Natural killer cell (primary cell): ENCODE measurements around the gene BCAS3. TPM values are rescaled to one million over a fixed set of nuclear protein-coding genes. Genes with fewer than 3 reads are reported as not detected.

Experiments
- ATAC-seq, 3 donors: fragments of 150-1000 bp in 2 of 3; fragments of 200-7000 bp in 1 of 3; cut with Tn5 transposase; 1 replicate in 1 of 3; 2 replicates in 2 of 3; pipeline ENCODE4 v1.10.0; 2021; ENCODE audit warnings: mild to moderate bottlenecking in 2 of 3, moderate library complexity in 2 of 3
- DNase-seq, 2 donors: peaks; one replicate each; pipeline versions ENCODE4 v3.0.0 to v3.0.0-alpha.2; 2013 to 2021; ENCODE audit warnings: mixed read lengths in 1 of 2
- H3K27ac ChIP-seq: one replicate; pipeline ENCODE4 v1.5.1; 2013; ENCODE audit warnings: mild to moderate bottlenecking, low read length
- H3K27me3 ChIP-seq: one replicate; pipeline ENCODE4 v1.6.1; 2013; ENCODE audit warnings: low read length; ENCODE audit not compliant: control insufficient read depth, insufficient read depth
- H3K36me3 ChIP-seq: one replicate; pipeline ENCODE4 v1.6.1; 2013; ENCODE audit warnings: low read length; ENCODE audit not compliant: control insufficient read depth, insufficient read depth
- H3K4me1 ChIP-seq: one replicate; pipeline ENCODE4 v1.6.1; 2013; ENCODE audit warnings: low read length; ENCODE audit not compliant: control insufficient read depth, insufficient read depth
- H3K4me3 ChIP-seq: one replicate; pipeline ENCODE4 v1.5.1; 2013; ENCODE audit warnings: low read length
- H3K9me3 ChIP-seq: one replicate; pipeline ENCODE4 v1.6.1; 2013; ENCODE audit warnings: low read length; ENCODE audit not compliant: control insufficient read depth, insufficient read depth
- H3K27ac Mint-ChIP-seq, 2 donors: one replicate each; pipeline ENCODE4 v1.8.0; 2022; ENCODE audit warnings: mild to moderate bottlenecking in 2 of 2, mixed read lengths in 2 of 2, moderate library complexity in 1 of 2
- H3K27me3 Mint-ChIP-seq, 2 donors: one replicate each; pipeline ENCODE4 v1.8.0; 2022; ENCODE audit warnings: low read depth in 2 of 2, mixed read lengths in 2 of 2
- H3K36me3 Mint-ChIP-seq: one replicate; pipeline ENCODE4 v1.8.0; 2022; ENCODE audit warnings: mixed read lengths
- H3K4me1 Mint-ChIP-seq, 2 donors: one replicate each; pipeline ENCODE4 v1.8.0; 2022; ENCODE audit warnings: mixed read lengths in 2 of 2
- H3K4me3 Mint-ChIP-seq: one replicate; pipeline ENCODE4 v1.8.0; 2022; ENCODE audit warnings: mild to moderate bottlenecking, moderate library complexity, mixed read lengths
- H3K9me3 Mint-ChIP-seq, 2 donors: one replicate each; pipeline ENCODE4 v1.8.0; 2022; ENCODE audit warnings: mixed read lengths in 2 of 2
- CTCF ChIP-seq: fragments of 200-600 bp; IDR thresholded peaks from one replicate; pipeline ENCODE4 v1.8.0; 2022; ENCODE audit warnings: antibody characterized with exemption
- WGBS: methylation state at CpG from one replicate; pipeline ENCODE4 v1.1.7; 2013; ENCODE audit warnings: missing lambda C conversion rate; ENCODE audit not compliant: insufficient coverage; 5-methylcytosine and 5-hydroxymethylcytosine counted together
- intact Hi-C: fragments of 100-400 bp; cut with micrococcal nuclease; formaldehyde crosslinking; loops from one replicate; pipeline ENCODE4 v1.14.2; 2022
- total RNA-seq, 4 donors: library from RNA; stranded (reverse); fragments of 120-200 nt in 1 of 4; gene quantifications; one replicate each; pipeline versions ENCODE4 v1.2.3 to v1.2.4, GENCODE V29; 2013 to 2022

BCAS3 gene
- total RNA-seq, 3 donors from 2014 or later (not counting 1 experiment from before 2014, with no cell fraction given), result 60.5 to 87.8 (median 72.0) TPM

GRCh38 chr17:61064087-61064951 lies 386.7 kb downstream of the BCAS3 start:
- Histone ChIP-seq H3K27ac (no peak overlapping the region), H3K4me3 (no peak overlapping the region), H3K36me3 (no peaks in the 10 kb centered on the region), H3K9me3 (no peaks in the 10 kb centered on the region), H3K4me1 (no peaks in the 10 kb centered on the region), H3K27me3 (no peaks in the 10 kb centered on the region)
- TF ChIP-seq CTCF, result no peak
- no peaks in the 10 kb centered on the region for H3K9me3 Mint-ChIP-seq
- no peaks in the 10 kb centered on the region for H3K27me3 Mint-ChIP-seq
- H3K4me3 Mint-ChIP-seq, result no peak overlapping the region
- peak overlapping the region in 1 of 2 donors; percentile 45 for H3K27ac Mint-ChIP-seq
- DNase-seq (no peak), ATAC-seq (no peak)
- intact Hi-C loops, result no loop called here
- peaks cover 6 to 9% of the 10 kb centered on the region in 2 donors for H3K4me1 Mint-ChIP-seq
- 100% methylated on average over 1 of the region's 1 CpG for WGBS
- no peaks in the 10 kb centered on the region for H3K36me3 Mint-ChIP-seq

- H3K36me3 Mint-ChIP-seq, result no peaks in the 10 kb centered on the region
- H3K9me3 ChIP-seq, result no peaks in the 10 kb centered on the region
- H3K27ac ChIP-seq, result no peak overlapping the region
- TF ChIP-seq CTCF, result no peak
- intact Hi-C loops, result no loop called here
- H3K27ac Mint-ChIP-seq, result peak overlapping the region in 1 of 2 donors; percentile 22
- no peaks in the 10 kb centered on the region for H3K27me3 Mint-ChIP-seq
- no peaks in the 10 kb centered on the region for H3K36me3 ChIP-seq
- no peaks in the 10 kb centered on the region for H3K4me1 ChIP-seq
- H3K4me3 ChIP-seq, result no peak overlapping the region
- ATAC-seq (no peak), DNase-seq (no peak)
- no CpG with 5 or more reads among the region's 2 CpGs for WGBS
- H3K9me3 Mint-ChIP-seq, result no peaks in the 10 kb centered on the region
- H3K4me1 Mint-ChIP-seq, result peaks cover 6 to 9% of the 10 kb centered on the region in 2 donors
- no peaks in the 10 kb centered on the region for H3K27me3 ChIP-seq
- no peak overlapping the region for H3K4me3 Mint-ChIP-seq
Measured at GRCh38 chr17:61065263-61065773, 387.7 kb downstream of the BCAS3 start.

GRCh38 chr17:61066062-61066461 lies 388.4 kb downstream of the BCAS3 start:
- no peaks in the 10 kb centered on the region for H3K36me3 ChIP-seq
- Mint-ChIP-seq H3K27ac (no peak overlapping the region), H3K4me3 (no peak overlapping the region), H3K4me1 (peaks cover 6 to 9% of the 10 kb centered on the region in 2 donors), H3K27me3 (no peaks in the 10 kb centered on the region), H3K36me3 (no peaks in the 10 kb centered on the region), H3K9me3 (no peaks in the 10 kb centered on the region)
- H3K27me3 ChIP-seq, result no peaks in the 10 kb centered on the region
- WGBS, result no CpG with 5 or more reads among the region's 2 CpGs
- no peaks in the 10 kb centered on the region for H3K4me1 ChIP-seq
- DNase-seq (no peak), ATAC-seq (no peak)
- no peaks in the 10 kb centered on the region for H3K9me3 ChIP-seq
- intact Hi-C loops, result no loop called here
- TF ChIP-seq CTCF, result no peak
- no peak overlapping the region for H3K4me3 ChIP-seq
- no peak overlapping the region for H3K27ac ChIP-seq
